Stimulated activated CD4-positive, alpha-beta T cell treated with anti-CD3 and anti-CD28 coated beads, TNF-alpha, amount 100 ng/mL, for 4 hours (primary cell): ENCODE results near the gene SPCS3.
"Not testable (repeated sequence)": the region's sequence is repeated elsewhere in the genome, so short reads cannot be mapped to it uniquely, and the experiment has no call there.

ENCODE experiments used
- DNase-seq, 3 experiments: peaks; one replicate each; pipeline ENCODE4 v3.0.0-alpha.2; 2020; ENCODE audit warnings: low read depth in 3 of 3

SPCS3 gene

GRCh38 chr4:176346836-176347235 lies 27.1 kb downstream of the SPCS3 start:
- not testable (repeated sequence) for DNase-seq

- no peak for DNase-seq
Measured at GRCh38 chr4:176350671-176351070, 30.9 kb downstream of the SPCS3 start.

- DNase-seq = no peak
Measured at GRCh38 chr4:176354884-176355283, 35.1 kb downstream of the SPCS3 start.

GRCh38 chr4:176357359-176358082 lies 37.8 kb downstream of the SPCS3 start:
- no peak for DNase-seq

- no peak for DNase-seq
Measured at GRCh38 chr4:176358083-176358469, 38.3 kb downstream of the SPCS3 start.

GRCh38 chr4:176359590-176359989 lies 39.8 kb downstream of the SPCS3 start:
- no peak for DNase-seq

- DNase-seq = no peak
Measured at GRCh38 chr4:176360446-176360845, 40.7 kb downstream of the SPCS3 start.

- DNase-seq = no peak
Measured at GRCh38 chr4:176363072-176363471, 43.3 kb downstream of the SPCS3 start.

- DNase-seq = no peak
Measured at GRCh38 chr4:176367771-176368465, 48.2 kb downstream of the SPCS3 start.

GRCh38 chr4:176376032-176376614 lies 56.4 kb downstream of the SPCS3 start:
- DNase-seq = no peak

GRCh38 chr4:176377780-176378179 lies 58.0 kb downstream of the SPCS3 start:
- DNase-seq = no peak

GRCh38 chr4:176380352-176381157 lies 60.8 kb downstream of the SPCS3 start:
- DNase-seq = no peak
